Measurements from ENCODE around the gene LARGE1. TPM values are rescaled to one million over a fixed set of nuclear protein-coding genes. Genes with fewer than 3 reads are reported as not detected.

Gene LARGE1
- total and polyA plus RNA-seq, 2 of the 8 experiments (the other 6 are each of a cell fraction or from before 2014, with no cell fraction given) = 43.7 to 83.0 TPM

- no peak for DNase-seq (ENCODE audit: low read depth in 1 of 2, low spot score in 2 of 2)
These were observed 593.6 kb downstream of the LARGE1 start for GRCh38 chr22:33326540-33327295.

More at GRCh38 chr22:33326540-33327295, 593.6 kb downstream of the LARGE1 start:
- 93% methylated on average over 10 of the region's 10 CpGs; no CpG with 5 or more reads in 1 of the 2 experiments for WGBS, 2 experiments (ENCODE audit: extremely low coverage in 1 of 2, insufficient coverage in 1 of 2, insufficient read length in 1 of 2, insufficient replicate concordance in 2 of 2, low coverage in 1 of 2, low lambda C conversion rate in 2 of 2, missing lambda C conversion rate in 1 of 2)
- Histone ChIP-seq H3K4ac (replicated peaks; ENCODE audit: insufficient read length, low read depth, low read length) (no peak overlapping the region), H3K4me1 (replicated peaks in 1 of 4; ENCODE audit: control insufficient read depth in 3 of 4, insufficient read depth in 4 of 4, low read length in 3 of 4) (peaks cover 0 to 6% (median 1%) of the 10 kb centered on the region in 4 experiments; a peak in 3 of 7 replicates), H3K79me1 (ENCODE audit: low read depth, low read length) (no peaks in the 10 kb centered on the region), H3K9me3 (ENCODE audit: insufficient read depth in 2 of 2, low read depth in 1 of 2, low read length in 1 of 2) (no peaks in the 10 kb centered on the region), H3K4me2 (ENCODE audit: insufficient read depth in 1 of 2, low read depth in 2 of 2, low read length in 2 of 2) (no peak overlapping the region), H3K23me2 (ENCODE audit: low read depth, low read length) (no peaks in the 10 kb centered on the region), H3K18ac (ENCODE audit: extremely low read depth, low read length) (no peak overlapping the region), H3K4me3 (ENCODE audit: extremely low read depth in 1 of 4, insufficient read depth in 2 of 4, low read depth in 3 of 4, low read length in 4 of 4) (no peak overlapping the region), H2AK5ac (ENCODE audit: low read depth, low read length) (no peak overlapping the region), H3K36me3 (ENCODE audit: control insufficient read depth in 2 of 4, insufficient read depth in 4 of 4, low read length in 3 of 4) (peaks cover 0 to 3% (median 0%) of the 10 kb centered on the region in 4 experiments; a peak in 2 of 8 replicates), H2BK20ac (ENCODE audit: low read length) (no peak overlapping the region), H4K8ac (ENCODE audit: extremely low read depth, insufficient read depth, low read length) (no peak overlapping the region), H3K14ac (ENCODE audit: insufficient read length) (no peak overlapping the region), H2BK12ac (ENCODE audit: low read depth, low read length) (no peak overlapping the region), H3K27me3 (replicated peaks in 1 of 4; ENCODE audit: control insufficient read depth in 3 of 4, extremely low read depth in 1 of 4, insufficient read depth in 3 of 4, low read length in 3 of 4) (no peaks in the 10 kb centered on the region), H3K23ac (ENCODE audit: insufficient read length) (no peak overlapping the region), H3K27ac (ENCODE audit: low read depth, low read length) (no peak overlapping the region), H3K56ac (replicated peaks; ENCODE audit: insufficient read length, low read depth, low read length) (no peak overlapping the region), H4K91ac (replicated peaks; ENCODE audit: insufficient read length, low read length) (no peak overlapping the region), H4K5ac (ENCODE audit: insufficient read length, low read depth, low read length) (no peak overlapping the region), H2BK120ac (replicated peaks; ENCODE audit: low read depth, low read length) (no peak overlapping the region), H2AFZ (ENCODE audit: low read length) (no peak overlapping the region), H4K20me1 (replicated peaks in 1 of 2; ENCODE audit: control insufficient read depth in 1 of 2, insufficient read depth in 2 of 2, low read length in 2 of 2) (peaks cover 0 to 7% of the 10 kb centered on the region in 2 experiments), H3K9ac (replicated peaks in 1 of 4; ENCODE audit: extremely low read depth in 1 of 4, low read depth in 3 of 4, low read length in 3 of 4) (no peak overlapping the region), H3K79me2 (ENCODE audit: control insufficient read depth in 1 of 2, insufficient read depth in 2 of 2, low read length in 2 of 2) (no peaks in the 10 kb centered on the region), H2BK15ac (ENCODE audit: low read length) (no peak overlapping the region), H2BK5ac (ENCODE audit: low read depth, low read length) (no peak overlapping the region)
- ChIA-PET POLR2A (ENCODE audit: partially characterized antibody) (interaction anchor here (1.1 kb wide), 1 partner anchor 11 kb away, joined by 3 read pairs; no protein-coding TSS in a partner anchor), CTCF (ENCODE audit: partially characterized antibody) (interaction anchor here (1.4 to 1.6 kb wide), 3 partner anchors 15 to 141 kb away, joined by 4 to 8 read pairs (median 4); no protein-coding TSS in a partner anchor)
- TF ChIP-seq KDM4A (IDR thresholded peaks at IDR 0.05; ENCODE audit: low read depth, low read length, severe bottlenecking) (no peak), NANOG (IDR thresholded peaks at IDR 0.05; ENCODE audit: insufficient read depth, low read depth, low read length, poor library complexity, severe bottlenecking) (no peak), GABPA (IDR thresholded peaks at IDR 0.05; ENCODE audit: borderline replicate concordance, insufficient read depth, low read length) (no peak), SIX5 (IDR thresholded peaks at IDR 0.05; ENCODE audit: low read depth, low read length) (no peak), SRF (IDR thresholded peaks at IDR 0.05; ENCODE audit: low read depth, low read length) (no peak), FOSL1 (IDR thresholded peaks at IDR 0.05; ENCODE audit: insufficient read depth, low read depth, low read length) (no peak), TCF12 (IDR thresholded peaks at IDR 0.05; ENCODE audit: low read depth, low read length) (no peak)
- no peak for FAIRE-seq
